WTC11 (cell line): ENCODE data around the gene CCM2L. TPM values are rescaled to one million over a fixed set of nuclear protein-coding genes. Genes with fewer than 3 reads are reported as not detected.

ENCODE experiments used
- ATAC-seq: fragments of 200-7000 bp; cut with Tn5 transposase; 2 replicates; pipeline ENCODE4 v1.10.0; 2021; ENCODE audit warnings: mild to moderate bottlenecking, moderate library complexity
- CTCF ChIA-PET: fragments of 300-600 bp; sonication (Branson Sonifier 250); formaldehyde crosslinking; loops from one replicate; lab custom pipeline; 2021; ENCODE audit warnings: antibody characterized with exemption; lab: Charles Lee
- POLR2A ChIA-PET: fragments of 350-600 bp; sonication (Branson Sonifier 250); formaldehyde crosslinking; loops from one replicate; lab custom pipeline; 2021; ENCODE audit warnings: antibody characterized with exemption; lab: Charles Lee
- DNase-seq: peaks from one replicate; pipeline ENCODE4 v3.0.0; 2021; ENCODE audit warnings: low spot score
- H3K27ac Mint-ChIP-seq: 2 replicates; pipeline ENCODE4 v1.8.0; 2021; ENCODE audit warnings: mixed read lengths
- H3K27me3 Mint-ChIP-seq: 2 replicates; pipeline ENCODE4 v1.8.0; 2021; ENCODE audit warnings: low read depth, mild to moderate bottlenecking, moderate library complexity, mixed read lengths
- H3K36me3 Mint-ChIP-seq: 2 replicates; pipeline ENCODE4 v1.8.0; 2021; ENCODE audit warnings: mixed read lengths
- H3K4me1 Mint-ChIP-seq: 2 replicates; pipeline ENCODE4 v1.8.0; 2022; ENCODE audit warnings: mixed read lengths
- H3K4me3 Mint-ChIP-seq: 2 replicates; pipeline ENCODE4 v1.8.0; 2021; ENCODE audit warnings: mild to moderate bottlenecking, moderate library complexity, mixed read lengths
- H3K9me3 Mint-ChIP-seq: 2 replicates; pipeline ENCODE4 v1.8.0; 2021; ENCODE audit warnings: mixed read lengths
- CDX4 ChIP-seq: fragments of 250-450 bp; sonication (Bioruptor Pico); IDR thresholded peaks from 2 replicates; pipeline ENCODE4 v1.9.0; 2021; ENCODE audit warnings: moderate library complexity, mild to moderate bottlenecking, inconsistent platforms, borderline replicate concordance
- CREB1 ChIP-seq: sonication (generic); formaldehyde crosslinking; IDR thresholded peaks from 2 replicates; pipeline ENCODE4 v1.8.0; 2023; ENCODE audit warnings: mild to moderate bottlenecking, missing genetic modification reagents
- E2F4 ChIP-seq: sonication (generic); formaldehyde crosslinking; IDR thresholded peaks from 2 replicates; pipeline ENCODE4 v1.8.1; 2022; ENCODE audit warnings: low read depth, mild to moderate bottlenecking, moderate library complexity, missing genetic modification reagents, borderline replicate concordance
- E2F5 ChIP-seq: sonication (generic); formaldehyde crosslinking; IDR thresholded peaks from 2 replicates; pipeline ENCODE4 v1.8.1; 2022; ENCODE audit warnings: mild to moderate bottlenecking, moderate library complexity, missing genetic modification reagents
- ETV6 ChIP-seq: sonication (generic); formaldehyde crosslinking; IDR thresholded peaks from 2 replicates; pipeline ENCODE4 v1.8.1; 2022; ENCODE audit warnings: mild to moderate bottlenecking, missing genetic modification reagents
- FOXP1 ChIP-seq: sonication (generic); formaldehyde crosslinking; IDR thresholded peaks from 2 replicates; pipeline ENCODE4 v1.8.0; 2022; ENCODE audit warnings: missing genetic modification reagents, mild to moderate bottlenecking, moderate library complexity, borderline replicate concordance
- HMGA2 ChIP-seq: fragments of 250-450 bp; sonication (Bioruptor Pico); IDR thresholded peaks from 2 replicates; pipeline ENCODE4 v1.4.0; 2021; ENCODE audit warnings: mild to moderate bottlenecking, moderate library complexity
- MAX ChIP-seq: sonication (generic); formaldehyde crosslinking; IDR thresholded peaks from 2 replicates; pipeline ENCODE4 v1.8.0; 2022; ENCODE audit warnings: mild to moderate bottlenecking, missing genetic modification reagents
- NFATC4 ChIP-seq: fragments of 250-450 bp; sonication (Bioruptor Pico); IDR thresholded peaks from 2 replicates; pipeline ENCODE4 v1.9.0; 2021; ENCODE audit warnings: mild to moderate bottlenecking
- NFE2L1 ChIP-seq: sonication (generic); formaldehyde crosslinking; IDR thresholded peaks from 2 replicates; pipeline ENCODE4 v1.8.1; 2023; ENCODE audit warnings: missing genetic modification reagents
- RORB ChIP-seq: fragments of 250-450 bp; sonication (Bioruptor Pico); IDR thresholded peaks from 2 replicates; pipeline ENCODE4 v1.9.0; 2021; ENCODE audit warnings: mild to moderate bottlenecking
- ZNF232 ChIP-seq: sonication (generic); formaldehyde crosslinking; IDR thresholded peaks from 2 replicates; pipeline ENCODE4 v1.8.0; 2022; ENCODE audit warnings: mild to moderate bottlenecking, missing genetic modification reagents
- ZNF671 ChIP-seq: fragments of 250-450 bp; sonication (Bioruptor Pico); IDR thresholded peaks from 2 replicates; pipeline ENCODE4 v1.8.0; 2021; ENCODE audit warnings: mild to moderate bottlenecking
- ZSCAN18 ChIP-seq: fragments of 250-450 bp; sonication (Bioruptor Pico); IDR thresholded peaks from 2 replicates; pipeline ENCODE4 v2.1.2; 2022; ENCODE audit warnings: mild to moderate bottlenecking, moderate library complexity
- total RNA-seq: library from RNA; stranded (reverse); gene quantifications from 3 replicates; pipeline ENCODE4 v1.2.3, GENCODE V29; 2021
- TF ChIP-seq, protein P1 (sequence below): sonication (generic); formaldehyde crosslinking; IDR thresholded peaks from 2 replicates; pipeline ENCODE4 v1.8.1; 2023; ENCODE audit warnings: mild to moderate bottlenecking, missing genetic modification reagents
- TF ChIP-seq, protein P2 (sequence below): sonication (generic); formaldehyde crosslinking; IDR thresholded peaks from 2 replicates; pipeline ENCODE4 v1.8.0; 2023; ENCODE audit warnings: missing genetic modification reagents
- TF ChIP-seq, protein P3 (sequence below): sonication (generic); formaldehyde crosslinking; IDR thresholded peaks from 2 replicates; pipeline ENCODE4 v1.8.1; 2023; ENCODE audit warnings: mild to moderate bottlenecking, missing genetic modification reagents
- TF ChIP-seq, protein P4 (sequence below): sonication (generic); formaldehyde crosslinking; IDR thresholded peaks from 2 replicates; pipeline ENCODE4 v1.8.1; 2023; ENCODE audit warnings: mild to moderate bottlenecking, missing genetic modification reagents, moderate library complexity
- TF ChIP-seq, protein P5 (sequence below): sonication (generic); formaldehyde crosslinking; IDR thresholded peaks from 2 replicates; pipeline ENCODE4 v1.8.1; 2022; ENCODE audit warnings: missing genetic modification reagents, borderline replicate concordance

Gene CCM2L
- total RNA-seq, 1 experiment from 2014 or later: 7.8 TPM

- POLR2A ChIA-PET: no interaction called here
- H3K27me3 Mint-ChIP-seq: no peaks in the 10 kb centered on the region
- DNase-seq: no peak
- no peak overlapping the region for H3K4me3 Mint-ChIP-seq
- no peak for ATAC-seq
- no peaks in the 10 kb centered on the region for H3K9me3 Mint-ChIP-seq
- CTCF ChIA-PET: no interaction called here
- no peaks in the 10 kb centered on the region for H3K36me3 Mint-ChIP-seq
- H3K27ac Mint-ChIP-seq: no peak overlapping the region
- no peak for TF ChIP-seq E2F5 (CRISPR knock-in tag)
- peak; percentile 98 for TF ChIP-seq HMGA2 (CRISPR knock-in tag)
- TF ChIP-seq, all 79 proteins: peak for 1
- H3K4me1 Mint-ChIP-seq: peaks cover 10% of the 10 kb centered on the region
These were observed 57.9 kb downstream of the CCM2L start for GRCh38 chr20:32068174-32068573.

- CTCF ChIA-PET: no interaction called here
- ATAC-seq: no peak
- DNase-seq: no peak
- Mint-ChIP-seq H3K27ac (no peak overlapping the region), H3K36me3 (no peaks in the 10 kb centered on the region), H3K4me3 (no peak overlapping the region)
- POLR2A ChIA-PET: no interaction called here
- TF ChIP-seq, protein P1, sequence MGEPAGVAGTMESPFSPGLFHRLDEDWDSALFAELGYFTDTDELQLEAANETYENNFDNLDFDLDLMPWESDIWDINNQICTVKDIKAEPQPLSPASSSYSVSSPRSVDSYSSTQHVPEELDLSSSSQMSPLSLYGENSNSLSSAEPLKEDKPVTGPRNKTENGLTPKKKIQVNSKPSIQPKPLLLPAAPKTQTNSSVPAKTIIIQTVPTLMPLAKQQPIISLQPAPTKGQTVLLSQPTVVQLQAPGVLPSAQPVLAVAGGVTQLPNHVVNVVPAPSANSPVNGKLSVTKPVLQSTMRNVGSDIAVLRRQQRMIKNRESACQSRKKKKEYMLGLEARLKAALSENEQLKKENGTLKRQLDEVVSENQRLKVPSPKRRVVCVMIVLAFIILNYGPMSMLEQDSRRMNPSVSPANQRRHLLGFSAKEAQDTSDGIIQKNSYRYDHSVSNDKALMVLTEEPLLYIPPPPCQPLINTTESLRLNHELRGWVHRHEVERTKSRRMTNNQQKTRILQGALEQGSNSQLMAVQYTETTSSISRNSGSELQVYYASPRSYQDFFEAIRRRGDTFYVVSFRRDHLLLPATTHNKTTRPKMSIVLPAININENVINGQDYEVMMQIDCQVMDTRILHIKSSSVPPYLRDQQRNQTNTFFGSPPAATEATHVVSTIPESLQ (CRISPR knock-in tag): no peak
- no peak for TF ChIP-seq FOXP1 (CRISPR knock-in tag)
- TF ChIP-seq, protein P2, sequence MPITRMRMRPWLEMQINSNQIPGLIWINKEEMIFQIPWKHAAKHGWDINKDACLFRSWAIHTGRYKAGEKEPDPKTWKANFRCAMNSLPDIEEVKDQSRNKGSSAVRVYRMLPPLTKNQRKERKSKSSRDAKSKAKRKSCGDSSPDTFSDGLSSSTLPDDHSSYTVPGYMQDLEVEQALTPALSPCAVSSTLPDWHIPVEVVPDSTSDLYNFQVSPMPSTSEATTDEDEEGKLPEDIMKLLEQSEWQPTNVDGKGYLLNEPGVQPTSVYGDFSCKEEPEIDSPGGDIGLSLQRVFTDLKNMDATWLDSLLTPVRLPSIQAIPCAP (CRISPR knock-in tag): no peak
- TF ChIP-seq, protein P3, sequence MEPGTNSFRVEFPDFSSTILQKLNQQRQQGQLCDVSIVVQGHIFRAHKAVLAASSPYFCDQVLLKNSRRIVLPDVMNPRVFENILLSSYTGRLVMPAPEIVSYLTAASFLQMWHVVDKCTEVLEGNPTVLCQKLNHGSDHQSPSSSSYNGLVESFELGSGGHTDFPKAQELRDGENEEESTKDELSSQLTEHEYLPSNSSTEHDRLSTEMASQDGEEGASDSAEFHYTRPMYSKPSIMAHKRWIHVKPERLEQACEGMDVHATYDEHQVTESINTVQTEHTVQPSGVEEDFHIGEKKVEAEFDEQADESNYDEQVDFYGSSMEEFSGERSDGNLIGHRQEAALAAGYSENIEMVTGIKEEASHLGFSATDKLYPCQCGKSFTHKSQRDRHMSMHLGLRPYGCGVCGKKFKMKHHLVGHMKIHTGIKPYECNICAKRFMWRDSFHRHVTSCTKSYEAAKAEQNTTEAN (CRISPR knock-in tag): no peak
- TF ChIP-seq, protein P4, sequence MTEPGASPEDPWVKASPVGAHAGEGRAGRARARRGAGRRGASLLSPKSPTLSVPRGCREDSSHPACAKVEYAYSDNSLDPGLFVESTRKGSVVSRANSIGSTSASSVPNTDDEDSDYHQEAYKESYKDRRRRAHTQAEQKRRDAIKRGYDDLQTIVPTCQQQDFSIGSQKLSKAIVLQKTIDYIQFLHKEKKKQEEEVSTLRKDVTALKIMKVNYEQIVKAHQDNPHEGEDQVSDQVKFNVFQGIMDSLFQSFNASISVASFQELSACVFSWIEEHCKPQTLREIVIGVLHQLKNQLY (CRISPR knock-in tag): no peak
- no peak for TF ChIP-seq RORB (CRISPR knock-in tag)
- no peak for TF ChIP-seq CDX4 (CRISPR knock-in tag)
- TF ChIP-seq, protein P5, sequence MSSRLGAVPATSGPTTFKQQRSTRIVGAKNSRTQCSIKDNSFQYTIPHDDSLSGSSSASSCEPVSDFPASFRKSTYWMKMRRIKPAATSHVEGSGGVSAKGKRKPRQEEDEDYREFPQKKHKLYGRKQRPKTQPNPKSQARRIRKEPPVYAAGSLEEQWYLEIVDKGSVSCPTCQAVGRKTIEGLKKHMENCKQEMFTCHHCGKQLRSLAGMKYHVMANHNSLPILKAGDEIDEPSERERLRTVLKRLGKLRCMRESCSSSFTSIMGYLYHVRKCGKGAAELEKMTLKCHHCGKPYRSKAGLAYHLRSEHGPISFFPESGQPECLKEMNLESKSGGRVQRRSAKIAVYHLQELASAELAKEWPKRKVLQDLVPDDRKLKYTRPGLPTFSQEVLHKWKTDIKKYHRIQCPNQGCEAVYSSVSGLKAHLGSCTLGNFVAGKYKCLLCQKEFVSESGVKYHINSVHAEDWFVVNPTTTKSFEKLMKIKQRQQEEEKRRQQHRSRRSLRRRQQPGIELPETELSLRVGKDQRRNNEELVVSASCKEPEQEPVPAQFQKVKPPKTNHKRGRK (CRISPR knock-in tag): no peak
- no peak for TF ChIP-seq ZNF671 (CRISPR knock-in tag)
- no peak for TF ChIP-seq ZSCAN18
- TF ChIP-seq CREB1 (CRISPR knock-in tag): no peak
- TF ChIP-seq ZNF232 (CRISPR knock-in tag): no peak
- TF ChIP-seq NFATC4 (CRISPR knock-in tag): no peak
- TF ChIP-seq ETV6 (CRISPR knock-in tag): no peak
- TF ChIP-seq NFE2L1 (CRISPR knock-in tag): no peak
- TF ChIP-seq E2F4 (CRISPR knock-in tag): no peak
- no peak for TF ChIP-seq MAX (CRISPR knock-in tag)
- TF ChIP-seq, all 79 proteins: peak for 0
- no peaks in the 10 kb centered on the region for H3K9me3 Mint-ChIP-seq
- no peaks in the 10 kb centered on the region for H3K27me3 Mint-ChIP-seq
- H3K4me1 Mint-ChIP-seq: peaks cover 10% of the 10 kb centered on the region
These were observed 59.5 kb downstream of the CCM2L start for GRCh38 chr20:32069711-32070110.
